ENCODE data around the gene ZNF850. TPM values are rescaled to one million over a fixed set of nuclear protein-coding genes. Genes with fewer than 3 reads are reported as not detected.
A peak's percentile ranks its signal among the peaks of the same experiment; 100 is the strongest.

ZNF850 gene
- total and polyA plus RNA-seq, 2 of the 13 experiments (the other 11 are each of a cell fraction or from before 2014, with no cell fraction given), result 0.78 to 6.6 TPM

GRCh38 chr19:36687214-36688056 lies 85.2 kb downstream of the ZNF850 start, which contains the start of gene ZNF567 (continued):
- TF ChIP-seq ZNF367 (CRISPR knock-in tag; IDR thresholded peaks at IDR 0.05; ENCODE audit: borderline replicate concordance) (0 out of 2 replicates have a peak, but pooled peaks have one; percentile 33), NFRKB (IDR thresholded peaks at IDR 0.05) (no peak), MTA1 (CRISPR knock-in tag; IDR thresholded peaks at IDR 0.05; ENCODE audit: borderline replicate concordance) (no peak; the same call in 1 of the 2 replicates), ZNF83 (CRISPR knock-in tag; IDR thresholded peaks at IDR 0.05; ENCODE audit: borderline replicate concordance) (no peak), MNT (IDR thresholded peaks at IDR 0.05) (no peak), ZNF724P (CRISPR knock-in tag; IDR thresholded peaks at IDR 0.05; ENCODE audit: borderline replicate concordance) (no peak; the same call in 1 of the 2 replicates), HNRNPH1 (optimal IDR thresholded peaks at IDR 0.05; ENCODE audit: low read depth, low read length) (no peak), ZMAT5 (CRISPR knock-in tag; IDR thresholded peaks at IDR 0.05; ENCODE audit: borderline replicate concordance, low read depth) (no peak), NCOA1 (CRISPR knock-in tag; IDR thresholded peaks at IDR 0.05) (no peak), IRF2 (CRISPR knock-in tag; IDR thresholded peaks at IDR 0.05) (peak; percentile 100), KIAA2018 (CRISPR knock-in tag; IDR thresholded peaks at IDR 0.05; ENCODE audit: borderline replicate concordance) (no peak), MED8 (CRISPR knock-in tag; IDR thresholded peaks at IDR 0.05; ENCODE audit: insufficient replicate concordance) (no peak), BATF2 (CRISPR knock-in tag; IDR thresholded peaks at IDR 0.05) (no peak), HOXD1 (CRISPR knock-in tag; IDR thresholded peaks at IDR 0.05) (peak; percentile 75; the same call in 1 of the 2 replicates)
- TF ChIP-seq, protein P1, sequence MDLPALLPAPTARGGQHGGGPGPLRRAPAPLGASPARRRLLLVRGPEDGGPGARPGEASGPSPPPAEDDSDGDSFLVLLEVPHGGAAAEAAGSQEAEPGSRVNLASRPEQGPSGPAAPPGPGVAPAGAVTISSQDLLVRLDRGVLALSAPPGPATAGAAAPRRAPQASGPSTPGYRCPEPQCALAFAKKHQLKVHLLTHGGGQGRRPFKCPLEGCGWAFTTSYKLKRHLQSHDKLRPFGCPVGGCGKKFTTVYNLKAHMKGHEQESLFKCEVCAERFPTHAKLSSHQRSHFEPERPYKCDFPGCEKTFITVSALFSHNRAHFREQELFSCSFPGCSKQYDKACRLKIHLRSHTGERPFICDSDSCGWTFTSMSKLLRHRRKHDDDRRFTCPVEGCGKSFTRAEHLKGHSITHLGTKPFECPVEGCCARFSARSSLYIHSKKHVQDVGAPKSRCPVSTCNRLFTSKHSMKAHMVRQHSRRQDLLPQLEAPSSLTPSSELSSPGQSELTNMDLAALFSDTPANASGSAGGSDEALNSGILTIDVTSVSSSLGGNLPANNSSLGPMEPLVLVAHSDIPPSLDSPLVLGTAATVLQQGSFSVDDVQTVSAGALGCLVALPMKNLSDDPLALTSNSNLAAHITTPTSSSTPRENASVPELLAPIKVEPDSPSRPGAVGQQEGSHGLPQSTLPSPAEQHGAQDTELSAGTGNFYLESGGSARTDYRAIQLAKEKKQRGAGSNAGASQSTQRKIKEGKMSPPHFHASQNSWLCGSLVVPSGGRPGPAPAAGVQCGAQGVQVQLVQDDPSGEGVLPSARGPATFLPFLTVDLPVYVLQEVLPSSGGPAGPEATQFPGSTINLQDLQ (CRISPR knock-in tag; IDR thresholded peaks at IDR 0.05), result 0 out of 2 replicates have a peak, but pooled peaks have one; percentile 59
